Natural killer cell (primary cell): ENCODE data around the gene KIDINS220. TPM values are rescaled to one million over a fixed set of nuclear protein-coding genes. Genes with fewer than 3 reads are reported as not detected.

Experiments
- ATAC-seq, 3 donors: fragments of 150-1000 bp in 2 of 3; fragments of 200-7000 bp in 1 of 3; cut with Tn5 transposase; 1 replicate in 1 of 3; 2 replicates in 2 of 3; pipeline ENCODE4 v1.10.0; 2021; ENCODE audit warnings: mild to moderate bottlenecking in 2 of 3, moderate library complexity in 2 of 3
- DNase-seq, 2 donors: peaks; one replicate each; pipeline versions ENCODE4 v3.0.0 to v3.0.0-alpha.2; 2013 to 2021; ENCODE audit warnings: mixed read lengths in 1 of 2
- H3K27ac ChIP-seq: one replicate; pipeline ENCODE4 v1.5.1; 2013; ENCODE audit warnings: mild to moderate bottlenecking, low read length
- H3K27me3 ChIP-seq: one replicate; pipeline ENCODE4 v1.6.1; 2013; ENCODE audit warnings: low read length; ENCODE audit not compliant: control insufficient read depth, insufficient read depth
- H3K36me3 ChIP-seq: one replicate; pipeline ENCODE4 v1.6.1; 2013; ENCODE audit warnings: low read length; ENCODE audit not compliant: control insufficient read depth, insufficient read depth
- H3K4me1 ChIP-seq: one replicate; pipeline ENCODE4 v1.6.1; 2013; ENCODE audit warnings: low read length; ENCODE audit not compliant: control insufficient read depth, insufficient read depth
- H3K4me3 ChIP-seq: one replicate; pipeline ENCODE4 v1.5.1; 2013; ENCODE audit warnings: low read length
- H3K9me3 ChIP-seq: one replicate; pipeline ENCODE4 v1.6.1; 2013; ENCODE audit warnings: low read length; ENCODE audit not compliant: control insufficient read depth, insufficient read depth
- H3K27ac Mint-ChIP-seq, 2 donors: one replicate each; pipeline ENCODE4 v1.8.0; 2022; ENCODE audit warnings: mild to moderate bottlenecking in 2 of 2, mixed read lengths in 2 of 2, moderate library complexity in 1 of 2
- H3K27me3 Mint-ChIP-seq, 2 donors: one replicate each; pipeline ENCODE4 v1.8.0; 2022; ENCODE audit warnings: low read depth in 2 of 2, mixed read lengths in 2 of 2
- H3K36me3 Mint-ChIP-seq: one replicate; pipeline ENCODE4 v1.8.0; 2022; ENCODE audit warnings: mixed read lengths
- H3K4me1 Mint-ChIP-seq, 2 donors: one replicate each; pipeline ENCODE4 v1.8.0; 2022; ENCODE audit warnings: mixed read lengths in 2 of 2
- H3K4me3 Mint-ChIP-seq: one replicate; pipeline ENCODE4 v1.8.0; 2022; ENCODE audit warnings: mild to moderate bottlenecking, moderate library complexity, mixed read lengths
- H3K9me3 Mint-ChIP-seq, 2 donors: one replicate each; pipeline ENCODE4 v1.8.0; 2022; ENCODE audit warnings: mixed read lengths in 2 of 2
- CTCF ChIP-seq: fragments of 200-600 bp; IDR thresholded peaks from one replicate; pipeline ENCODE4 v1.8.0; 2022; ENCODE audit warnings: antibody characterized with exemption
- WGBS: methylation state at CpG from one replicate; pipeline ENCODE4 v1.1.7; 2013; ENCODE audit warnings: missing lambda C conversion rate; ENCODE audit not compliant: insufficient coverage; 5-methylcytosine and 5-hydroxymethylcytosine counted together
- intact Hi-C: fragments of 100-400 bp; cut with micrococcal nuclease; formaldehyde crosslinking; loops from one replicate; pipeline ENCODE4 v1.14.2; 2022
- total RNA-seq, 4 donors: library from RNA; stranded (reverse); fragments of 120-200 nt in 1 of 4; gene quantifications; one replicate each; pipeline versions ENCODE4 v1.2.3 to v1.2.4, GENCODE V29; 2013 to 2022

Gene KIDINS220
- total RNA-seq, 3 donors from 2014 or later (not counting 1 experiment from before 2014, with no cell fraction given), result 54.1 to 84.2 (median 71.5) TPM

- no peaks in the 10 kb centered on the region for H3K4me1 ChIP-seq
- no peak for DNase-seq
- Mint-ChIP-seq H3K4me3 (no peak overlapping the region), H3K27ac (no peak overlapping the region), H3K27me3 (no peaks in the 10 kb centered on the region), H3K9me3 (peaks cover 0 to 5% of the 10 kb centered on the region in 2 donors), H3K36me3 (peaks cover 15% of the 10 kb centered on the region), H3K4me1 (peaks cover 3 to 9% of the 10 kb centered on the region in 2 donors)
- no peak overlapping the region for H3K4me3 ChIP-seq
- intact Hi-C loops, result no loop called here
- H3K27me3 ChIP-seq, result no peaks in the 10 kb centered on the region
- H3K36me3 ChIP-seq, result peaks cover 21% of the 10 kb centered on the region
- H3K27ac ChIP-seq, result no peak overlapping the region
- no peaks in the 10 kb centered on the region for H3K9me3 ChIP-seq
- no peak for ATAC-seq
- TF ChIP-seq CTCF, result no peak
Measured at GRCh38 chr2:8754106-8754776, 83.2 kb downstream of the KIDINS220 start.

- no peaks in the 10 kb centered on the region for H3K27me3 Mint-ChIP-seq
- ATAC-seq (no peak), DNase-seq (no peak)
- no peaks in the 10 kb centered on the region for H3K4me1 ChIP-seq
- WGBS, result no CpG with 5 or more reads among the region's 3 CpGs
- no peak for TF ChIP-seq CTCF
- H3K27ac ChIP-seq, result no peak overlapping the region
- no peak overlapping the region for H3K4me3 ChIP-seq
- peaks cover 0 to 5% of the 10 kb centered on the region in 2 donors for H3K9me3 Mint-ChIP-seq
- no peaks in the 10 kb centered on the region for H3K27me3 ChIP-seq
- H3K36me3 ChIP-seq, result peaks cover 24% of the 10 kb centered on the region
- no peak overlapping the region for H3K4me3 Mint-ChIP-seq
- H3K4me1 Mint-ChIP-seq, result peaks cover 3% of the 10 kb centered on the region in 2 donors
- no peak overlapping the region for H3K27ac Mint-ChIP-seq
- no peaks in the 10 kb centered on the region for H3K9me3 ChIP-seq
- H3K36me3 Mint-ChIP-seq, result peaks cover 15% of the 10 kb centered on the region
- intact Hi-C loops, result no loop called here
Measured at GRCh38 chr2:8753609-8754008, 83.8 kb downstream of the KIDINS220 start.

- peaks cover 0 to 3% of the 10 kb centered on the region in 2 donors for H3K4me1 Mint-ChIP-seq
- peaks cover 0 to 5% of the 10 kb centered on the region in 2 donors for H3K9me3 Mint-ChIP-seq
- no peak overlapping the region for H3K4me3 Mint-ChIP-seq
- H3K27me3 Mint-ChIP-seq, result no peaks in the 10 kb centered on the region
- DNase-seq (no peak), ATAC-seq (no peak)
- no peak for TF ChIP-seq CTCF
- Histone ChIP-seq H3K4me3 (no peak overlapping the region), H3K27ac (no peak overlapping the region), H3K4me1 (no peaks in the 10 kb centered on the region), H3K9me3 (no peaks in the 10 kb centered on the region), H3K36me3 (peaks cover 28% of the 10 kb centered on the region), H3K27me3 (no peaks in the 10 kb centered on the region)
- peaks cover 15% of the 10 kb centered on the region for H3K36me3 Mint-ChIP-seq
- no peak overlapping the region for H3K27ac Mint-ChIP-seq
- WGBS, result 92% methylated on average over 4 of the region's 4 CpGs
- intact Hi-C loops, result no loop called here
Measured at GRCh38 chr2:8752385-8752784, 85.0 kb downstream of the KIDINS220 start.

- 97% methylated on average over 7 of the region's 7 CpGs for WGBS
- intact Hi-C loops, result no loop called here
- Histone ChIP-seq H3K27ac (no peak overlapping the region), H3K4me3 (no peak overlapping the region), H3K9me3 (no peaks in the 10 kb centered on the region), H3K4me1 (no peaks in the 10 kb centered on the region), H3K27me3 (no peaks in the 10 kb centered on the region), H3K36me3 (peaks cover 22% of the 10 kb centered on the region)
- Mint-ChIP-seq H3K9me3 (no peaks in the 10 kb centered on the region), H3K27ac (no peak overlapping the region), H3K4me3 (no peak overlapping the region), H3K4me1 (peaks cover 0 to 3% of the 10 kb centered on the region in 2 donors), H3K27me3 (no peaks in the 10 kb centered on the region), H3K36me3 (no peaks in the 10 kb centered on the region)
- no peak for ATAC-seq
- TF ChIP-seq CTCF, result no peak
- DNase-seq, result no peak
Measured at GRCh38 chr2:8750221-8750620, 87.2 kb downstream of the KIDINS220 start.
